ENCODE results near the gene PHAF1. TPM values are rescaled to one million over a fixed set of nuclear protein-coding genes. Genes with fewer than 3 reads are reported as not detected.

PHAF1 gene
- total RNA-seq, 1 experiment from 2014 or later, result 21.9 TPM

GRCh38 chr16:67188798-67189197, 79.1 kb downstream of the PHAF1 start:
- Mint-ChIP-seq H3K36me3 (ENCODE audit: insufficient read depth, unreplicated experiment) (peaks cover 26% of the 10 kb centered on the region), H3K27me3 (ENCODE audit: unreplicated experiment) (peaks cover 12% of the 10 kb centered on the region), H3K4me3 (ENCODE audit: low read depth, unreplicated experiment) (no peak overlapping the region), H3K9me3 (ENCODE audit: low read depth, unreplicated experiment) (no peaks in the 10 kb centered on the region), H3K27ac (ENCODE audit: unreplicated experiment) (no peak overlapping the region), H3K4me1 (ENCODE audit: low read depth, unreplicated experiment) (peaks cover 26% of the 10 kb centered on the region)
- no peak for DNase-seq
- BruUV-seq (replicated peaks), result no TSS peak
- intact Hi-C loops (cut with micrococcal nuclease; ENCODE audit: unreplicated experiment), result loop anchor here (5.0 kb wide), 2 partner anchors 171 to 241 kb away; no protein-coding TSS in a partner anchor
- CTCF ChIA-PET, result interaction anchor here (0.7 kb wide), 2 partner anchors 37 to 383 kb away, joined by 3 read pairs; no protein-coding TSS in a partner anchor
- no peak for TF ChIP-seq CTCF (IDR thresholded peaks at IDR 0.05; ENCODE audit: unreplicated experiment)

GRCh38 chr16:67190041-67190440, 80.3 kb downstream of the PHAF1 start, which contains the start of gene EXOC3L1:
Gene EXOC3L1 (minus strand): TSS chr16:67190136. CDS start chr16:67189676, 460 bp downstream.
- no peak within 1 kb of the TSS for H3K27ac Mint-ChIP-seq (ENCODE audit: unreplicated experiment)
- H3K27me3 Mint-ChIP-seq (ENCODE audit: unreplicated experiment), result peaks cover 8% of the 10 kb centered on the region
- no TSS peak for BruUV-seq (replicated peaks)
- no peaks in the 10 kb centered on the region for H3K9me3 Mint-ChIP-seq (ENCODE audit: low read depth, unreplicated experiment)
- H3K36me3 Mint-ChIP-seq (ENCODE audit: insufficient read depth, unreplicated experiment), result peaks cover 38% of the 10 kb centered on the region
- TF ChIP-seq CTCF (IDR thresholded peaks at IDR 0.05; ENCODE audit: unreplicated experiment), result no peak
- DNase-seq, result no peak
- peaks cover 29% of the 10 kb centered on the region for H3K4me1 Mint-ChIP-seq (ENCODE audit: low read depth, unreplicated experiment)
- intact Hi-C loops (cut with micrococcal nuclease; ENCODE audit: unreplicated experiment), result no loop called here
- CTCF ChIA-PET, result no interaction called here
- H3K4me3 Mint-ChIP-seq (ENCODE audit: low read depth, unreplicated experiment), result no peak within 1 kb of the TSS

- no peak for DNase-seq
- no TSS peak for BruUV-seq (replicated peaks)
- no peak for TF ChIP-seq CTCF (IDR thresholded peaks at IDR 0.05; ENCODE audit: unreplicated experiment)
- H3K27ac Mint-ChIP-seq (ENCODE audit: unreplicated experiment), result peak overlapping the region; percentile 82
- H3K36me3 Mint-ChIP-seq (ENCODE audit: insufficient read depth, unreplicated experiment), result peaks cover 45% of the 10 kb centered on the region
- intact Hi-C loops (cut with micrococcal nuclease; ENCODE audit: unreplicated experiment), result no loop called here
- H3K9me3 Mint-ChIP-seq (ENCODE audit: low read depth, unreplicated experiment), result no peaks in the 10 kb centered on the region
- H3K4me1 Mint-ChIP-seq (ENCODE audit: low read depth, unreplicated experiment), result peaks cover 23% of the 10 kb centered on the region
- H3K27me3 Mint-ChIP-seq (ENCODE audit: unreplicated experiment), result peaks cover under 1% of the 10 kb centered on the region
- CTCF ChIA-PET, result no interaction called here
- peak overlapping the region; percentile 87 for H3K4me3 Mint-ChIP-seq (ENCODE audit: low read depth, unreplicated experiment)
Observed at GRCh38 chr16:67190448-67191399, 81.0 kb downstream of the PHAF1 start.

- no peaks in the 10 kb centered on the region for H3K9me3 Mint-ChIP-seq (ENCODE audit: low read depth, unreplicated experiment)
- H3K27ac Mint-ChIP-seq (ENCODE audit: unreplicated experiment), result peak overlapping the region; percentile 82
- peaks cover 30% of the 10 kb centered on the region for H3K4me1 Mint-ChIP-seq (ENCODE audit: low read depth, unreplicated experiment)
- CTCF ChIA-PET, result interaction anchor here (0.7 kb wide), 1 partner anchor 55 kb away, joined by 7 read pairs; no protein-coding TSS in a partner anchor
- H3K4me3 Mint-ChIP-seq (ENCODE audit: low read depth, unreplicated experiment), result peak overlapping the region; percentile 87
- no peak for TF ChIP-seq CTCF (IDR thresholded peaks at IDR 0.05; ENCODE audit: unreplicated experiment)
- H3K36me3 Mint-ChIP-seq (ENCODE audit: insufficient read depth, unreplicated experiment), result peaks cover 53% of the 10 kb centered on the region
- no TSS peak for BruUV-seq (replicated peaks)
- no peaks in the 10 kb centered on the region for H3K27me3 Mint-ChIP-seq (ENCODE audit: unreplicated experiment)
- no peak for DNase-seq
- intact Hi-C loops (cut with micrococcal nuclease; ENCODE audit: unreplicated experiment), result no loop called here
Observed at GRCh38 chr16:67191411-67191994, 81.8 kb downstream of the PHAF1 start.

All from Calu3 (cell line).